K562 (cell line): ENCODE measurements around the gene GMNN. TPM values are rescaled to one million over a fixed set of nuclear protein-coding genes. Genes with fewer than 3 reads are reported as not detected.
A peak's percentile ranks its signal among the peaks of the same experiment; 100 is the strongest.

Experiments used
- ARID2 ChIP-seq: fragments of 450-650 bp; IDR thresholded peaks from 2 replicates; pipeline ENCODE4 v1.6.1; 2017; ENCODE audit warnings: antibody characterized with exemption, mild to moderate bottlenecking
- CBFA2T2 ChIP-seq: fragments of 450-650 bp; conservative IDR thresholded peaks from 2 replicates; pipeline ENCODE4 v1.6.1; 2017; ENCODE audit warnings: mild to moderate bottlenecking
- CHD1 ChIP-seq: fragments of 200-600 bp; sonication (generic); IDR thresholded peaks from one replicate; pipeline ENCODE4 v1.6.1; 2012; ENCODE audit warnings: mild to moderate bottlenecking, moderate library complexity, low read length, inconsistent platforms
- ERF ChIP-seq: fragments of 450-650 bp; formaldehyde crosslinking; IDR thresholded peaks from 2 replicates; pipeline ENCODE4 v1.4.0; 2020; ENCODE audit warnings: mild to moderate bottlenecking, mixed read lengths
- FOXP4 ChIP-seq: sonication (generic); formaldehyde crosslinking; IDR thresholded peaks from 2 replicates; pipeline ENCODE4 v1.8.0; 2022; ENCODE audit warnings: mild to moderate bottlenecking, missing genetic modification reagents, borderline replicate concordance
- HDAC1 ChIP-seq, 2 experiments: fragments of 450-650 bp; IDR thresholded peaks; 2 replicates each; pipeline ENCODE4 v1.6.1; 2016 to 2017; ENCODE audit warnings: inconsistent platforms in 1 of 2, mild to moderate bottlenecking in 1 of 2, moderate library complexity in 1 of 2
- HEY1 ChIP-seq: fragments of 250-450 bp; sonication (Bioruptor Pico); IDR thresholded peaks from 2 replicates; pipeline ENCODE4 v1.5.0; 2020; ENCODE audit warnings: mild to moderate bottlenecking, moderate library complexity, borderline replicate concordance
- HOMEZ ChIP-seq: fragments of 250-450 bp; sonication (Bioruptor Pico); IDR thresholded peaks from 2 replicates; pipeline ENCODE4 v1.4.0; 2020; ENCODE audit warnings: mild to moderate bottlenecking, moderate library complexity
- MTA2 ChIP-seq: fragments of 450-650 bp; IDR thresholded peaks from 2 replicates; pipeline ENCODE4 v1.6.1; 2016; ENCODE audit warnings: low read depth
- MTF1 ChIP-seq: fragments of 250-450 bp; sonication (Bioruptor Pico); IDR thresholded peaks from 2 replicates; pipeline ENCODE4 v1.9.0; 2021; ENCODE audit warnings: moderate library complexity, mild to moderate bottlenecking, inconsistent platforms, borderline replicate concordance
- NCOA4 ChIP-seq: fragments of 450-650 bp; IDR thresholded peaks from 2 replicates; pipeline ENCODE4 v1.6.1; 2018; ENCODE audit warnings: mild to moderate bottlenecking; ENCODE audit not compliant: partially characterized antibody
- NR2C1 ChIP-seq, 2 experiments: fragments of 450-650 bp; IDR thresholded peaks; 2 replicates each; pipeline ENCODE4 v1.6.1; 2017; ENCODE audit warnings: mild to moderate bottlenecking in 2 of 2, antibody characterized with exemption in 1 of 2, inconsistent platforms in 1 of 2, missing compliant biosample characterization in 1 of 2, missing genetic modification characterization in 1 of 2
- SIN3B ChIP-seq: fragments of 450-650 bp; IDR thresholded peaks from 2 replicates; pipeline ENCODE4 v1.6.1; 2017; ENCODE audit warnings: low read depth, mild to moderate bottlenecking, moderate library complexity
- SLC30A9 ChIP-seq: fragments of 250-450 bp; sonication (Bioruptor Pico); IDR thresholded peaks from 2 replicates; pipeline ENCODE4 v1.8.0; 2022; ENCODE audit warnings: mild to moderate bottlenecking, moderate library complexity
- SRSF9 ChIP-seq: fragments of 200-400 bp; formaldehyde crosslinking; IDR thresholded peaks from 2 replicates; pipeline ENCODE4 v1.6.1; 2017; ENCODE audit warnings: low read depth, low read length, borderline replicate concordance
- ZFP30 ChIP-seq: fragments of 250-450 bp; sonication (Bioruptor Pico); IDR thresholded peaks from 2 replicates; pipeline ENCODE4 v1.8.0; 2022; ENCODE audit warnings: moderate library complexity, mild to moderate bottlenecking, inconsistent platforms, borderline replicate concordance
- ZNF197 ChIP-seq: fragments of 200-800 bp; sonication (Bioruptor generic); IDR thresholded peaks from 2 replicates; pipeline ENCODE4 v1.6.1; 2016; ENCODE audit warnings: low read depth, missing genetic modification characterization, missing compliant biosample characterization
- ZNF551 ChIP-seq: fragments of 250-450 bp; sonication (Bioruptor Pico); IDR thresholded peaks from 2 replicates; pipeline ENCODE4 v1.5.0; 2021; ENCODE audit warnings: mild to moderate bottlenecking, moderate library complexity
- ZNF77 ChIP-seq: fragments of 250-450 bp; sonication (Bioruptor Pico); IDR thresholded peaks from 2 replicates; pipeline ENCODE4 v1.5.0; 2020
- ZSCAN32 ChIP-seq: fragments of 450-650 bp; formaldehyde crosslinking; IDR thresholded peaks from 2 replicates; pipeline ENCODE4 v1.4.0; 2020; ENCODE audit warnings: mild to moderate bottlenecking, moderate library complexity
- polyA plus RNA-seq, 8 experiments: library from polyadenylated mRNA; depleted of rRNA in 4 of 8; stranded (reverse) in 5 of 8; unstranded in 3 of 8; fragments of >200 nt; fragmentation: Nextera tagmentation in 2 of 8; fragmentation: Illumina TruSeq in 1 of 8; extraction: Ambion mirVana in 2 of 8; extraction: Trizol in 1 of 8; gene quantifications; 2 replicates each; pipeline versions ENCODE4 v1.2.1 to v1.2.3, GENCODE V29; 2011 to 2014; ENCODE audit warnings: inconsistent platforms in 1 of 8, missing spikeins in 1 of 8
- total RNA-seq, 7 experiments: library from RNA; depleted of rRNA in 6 of 7; stranded (reverse); fragments of >200 nt in 6 of 7; fragmentation: Illumina TruSeq in 2 of 7; extraction: Trizol in 2 of 7; gene quantifications; 2 replicates each; pipeline versions ENCODE4 v1.2.1 to v1.2.3, GENCODE V29; 2011 to 2021; ENCODE audit warnings: low replicate concordance in 1 of 7
- TF ChIP-seq, protein P1 (sequence below): sonication (generic); formaldehyde crosslinking; IDR thresholded peaks from 2 replicates; pipeline ENCODE4 v1.9.0; 2022; ENCODE audit warnings: mild to moderate bottlenecking, missing genetic modification reagents
- TF ChIP-seq, protein P2 (sequence below): fragments of 450-650 bp; IDR thresholded peaks from 2 replicates; pipeline ENCODE4 v1.6.1; 2016; ENCODE audit warnings: antibody characterized with exemption

Gene GMNN
- total and polyA plus RNA-seq, 9 of the 15 experiments (the other 6 are each of a cell fraction or from before 2014, with no cell fraction given) = 144 to 370 (median 210) TPM

- TF ChIP-seq FOXP4 (CRISPR knock-in tag) (0 out of 2 replicates have a peak, but pooled peaks have one; percentile 62), ARID2 (no peak), HDAC1 (IDR thresholded peaks at IDR 0.05) (peak in 1 of 2 experiments; percentile 98; a peak in 2 of 4 replicates), ZNF77 (CRISPR knock-in tag) (no peak), SIN3B (peak; percentile 78), HOMEZ (CRISPR knock-in tag) (peak; percentile 73; the same call in 1 of the 2 replicates), ZNF551 (CRISPR knock-in tag) (no peak), SRSF9 (no peak), MTF1 (CRISPR knock-in tag) (no peak), MTA2 (peak; percentile 31), SLC30A9 (CRISPR knock-in tag) (no peak), ZNF197 (CRISPR knock-in tag) (peak; percentile 63; the same call in 1 of the 2 replicates), CBFA2T2 (peak; percentile 86), ZFP30 (CRISPR knock-in tag) (no peak), NCOA4 (no peak), ERF (CRISPR knock-in tag) (peak; percentile 80; the same call in 1 of the 2 replicates), CHD1 (peak; percentile 100), ZSCAN32 (0 out of 2 replicates have a peak, but pooled peaks have one; percentile 20), NR2C1 (IDR thresholded peaks at IDR 0.05) (peak; percentile 97), NR2C1 (tag; IDR thresholded peaks at IDR 0.05) (peak; percentile 98), HEY1 (CRISPR knock-in tag) (no peak)
- TF ChIP-seq, protein P1, sequence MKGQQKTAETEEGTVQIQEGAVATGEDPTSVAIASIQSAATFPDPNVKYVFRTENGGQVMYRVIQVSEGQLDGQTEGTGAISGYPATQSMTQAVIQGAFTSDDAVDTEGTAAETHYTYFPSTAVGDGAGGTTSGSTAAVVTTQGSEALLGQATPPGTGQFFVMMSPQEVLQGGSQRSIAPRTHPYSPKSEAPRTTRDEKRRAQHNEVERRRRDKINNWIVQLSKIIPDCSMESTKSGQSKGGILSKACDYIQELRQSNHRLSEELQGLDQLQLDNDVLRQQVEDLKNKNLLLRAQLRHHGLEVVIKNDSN (CRISPR knock-in tag) = peak; percentile 92
- TF ChIP-seq, protein P2, sequence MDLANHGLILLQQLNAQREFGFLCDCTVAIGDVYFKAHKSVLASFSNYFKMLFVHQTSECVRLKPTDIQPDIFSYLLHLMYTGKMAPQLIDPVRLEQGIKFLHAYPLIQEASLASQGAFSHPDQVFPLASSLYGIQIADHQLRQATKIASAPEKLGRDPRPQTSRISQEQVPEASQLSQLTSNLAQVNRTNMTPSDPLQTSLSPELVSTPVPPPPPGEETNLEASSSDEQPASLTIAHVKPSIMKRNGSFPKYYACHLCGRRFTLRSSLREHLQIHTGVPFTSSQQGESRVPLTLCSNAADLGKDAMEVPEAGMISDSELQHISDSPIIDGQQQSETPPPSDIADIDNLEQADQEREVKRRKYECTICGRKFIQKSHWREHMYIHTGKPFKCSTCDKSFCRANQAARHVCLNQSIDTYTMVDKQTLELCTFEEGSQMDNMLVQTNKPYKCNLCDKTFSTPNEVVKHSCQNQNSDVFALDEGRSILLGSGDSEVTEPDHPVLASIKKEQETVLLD = peak; percentile 90
Observed at GRCh38 chr6:24774696-24775519, at the start of gene GMNN (continued).
